Lower leg skin (tissue), 4 donors: ENCODE measurements around the gene NAALADL2. TPM values are rescaled to one million over a fixed set of nuclear protein-coding genes. Genes with fewer than 3 reads are reported as not detected.

Source experiments
- DNase-seq, 2 donors: peaks; one replicate each; pipeline ENCODE4 v3.0.0-alpha.2; 2019; ENCODE audit warnings: low spot score in 2 of 2
- H3K4me3 ChIP-seq: fragments of 200-600 bp; sonication (generic); 2 replicates; pipeline ENCODE4 v1.5.1; 2017; ENCODE audit warnings: mild to moderate bottlenecking, low read depth; ENCODE audit not compliant: poor library complexity, severe bottlenecking
- POLR2A ChIP-seq, 2 donors: fragments of 450-650 bp; IDR thresholded peaks; one replicate each; pipeline ENCODE4 v1.6.1; 2016 to 2017; ENCODE audit warnings: antibody characterized with exemption in 2 of 2, mild to moderate bottlenecking in 1 of 2, moderate library complexity in 1 of 2
- WGBS, 2 donors: methylation state at CpG; one replicate each; pipeline ENCODE4 v1.1.5; 2018; 5-methylcytosine and 5-hydroxymethylcytosine counted together
- intact Hi-C: fragments of 100-400 bp; cut with DNase I; formaldehyde crosslinking; loops from one replicate; pipeline ENCODE4 v1.15.0; 2023; ENCODE audit warnings: low total_unique reads
- total RNA-seq, 4 donors: library from RNA; depleted of rRNA; stranded (reverse); fragments of >200 nt; gene quantifications; one replicate each; pipeline ENCODE4 v1.1.0, GENCODE V29; 2016
- TF ChIP-seq, protein P1 (sequence below), 3 donors: fragments of 450-650 bp; IDR thresholded peaks; one replicate each; pipeline ENCODE4 v1.5.1; 2016; ENCODE audit warnings: antibody characterized with exemption in 3 of 3, mild to moderate bottlenecking in 3 of 3, moderate library complexity in 2 of 3

Gene NAALADL2
- total RNA-seq, 4 donors from 2014 or later: 3.6 to 8.1 (median 4.6) TPM

DNA sequence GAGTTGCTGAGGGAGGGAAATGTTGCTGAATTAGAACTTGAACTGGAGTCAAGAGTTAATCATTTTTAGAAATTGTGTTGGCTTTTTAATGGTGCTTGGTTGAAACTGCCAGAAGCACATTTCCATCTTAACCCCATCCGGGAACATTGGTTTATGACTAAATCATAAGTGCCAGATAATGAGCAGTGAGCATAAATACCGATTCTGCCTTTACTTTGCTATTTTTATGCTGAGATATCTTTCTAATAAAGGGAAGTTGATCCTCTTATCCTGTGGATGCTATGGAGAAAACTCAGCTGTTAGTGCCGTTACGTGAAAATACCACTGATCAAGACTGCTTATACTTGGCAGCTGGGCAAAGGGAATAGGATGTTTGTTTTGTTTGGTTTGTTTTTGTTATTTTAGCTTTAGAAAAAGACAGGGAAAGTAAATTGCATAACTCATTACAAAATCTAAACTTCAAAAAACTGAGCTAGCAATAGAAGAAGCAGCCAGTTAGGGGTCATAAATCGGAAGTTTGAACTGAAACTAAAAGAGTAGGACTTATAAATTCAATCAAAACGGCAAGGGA is 813.1 kb downstream of the NAALADL2 start:
- TF ChIP-seq, protein P1, sequence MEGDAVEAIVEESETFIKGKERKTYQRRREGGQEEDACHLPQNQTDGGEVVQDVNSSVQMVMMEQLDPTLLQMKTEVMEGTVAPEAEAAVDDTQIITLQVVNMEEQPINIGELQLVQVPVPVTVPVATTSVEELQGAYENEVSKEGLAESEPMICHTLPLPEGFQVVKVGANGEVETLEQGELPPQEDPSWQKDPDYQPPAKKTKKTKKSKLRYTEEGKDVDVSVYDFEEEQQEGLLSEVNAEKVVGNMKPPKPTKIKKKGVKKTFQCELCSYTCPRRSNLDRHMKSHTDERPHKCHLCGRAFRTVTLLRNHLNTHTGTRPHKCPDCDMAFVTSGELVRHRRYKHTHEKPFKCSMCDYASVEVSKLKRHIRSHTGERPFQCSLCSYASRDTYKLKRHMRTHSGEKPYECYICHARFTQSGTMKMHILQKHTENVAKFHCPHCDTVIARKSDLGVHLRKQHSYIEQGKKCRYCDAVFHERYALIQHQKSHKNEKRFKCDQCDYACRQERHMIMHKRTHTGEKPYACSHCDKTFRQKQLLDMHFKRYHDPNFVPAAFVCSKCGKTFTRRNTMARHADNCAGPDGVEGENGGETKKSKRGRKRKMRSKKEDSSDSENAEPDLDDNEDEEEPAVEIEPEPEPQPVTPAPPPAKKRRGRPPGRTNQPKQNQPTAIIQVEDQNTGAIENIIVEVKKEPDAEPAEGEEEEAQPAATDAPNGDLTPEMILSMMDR (IDR thresholded peaks at IDR 0.05): no peak
- no peak for TF ChIP-seq POLR2A (IDR thresholded peaks at IDR 0.05)
- no peak for DNase-seq
- intact Hi-C loops: loop anchor here (2.0 kb wide), 1 partner anchor 43 kb away; no protein-coding TSS in a partner anchor
- H3K4me3 ChIP-seq: no peak overlapping the region
- 20 to 27% methylated on average over 6 of the region's 6 CpGs for WGBS, 2 donors

DNA sequence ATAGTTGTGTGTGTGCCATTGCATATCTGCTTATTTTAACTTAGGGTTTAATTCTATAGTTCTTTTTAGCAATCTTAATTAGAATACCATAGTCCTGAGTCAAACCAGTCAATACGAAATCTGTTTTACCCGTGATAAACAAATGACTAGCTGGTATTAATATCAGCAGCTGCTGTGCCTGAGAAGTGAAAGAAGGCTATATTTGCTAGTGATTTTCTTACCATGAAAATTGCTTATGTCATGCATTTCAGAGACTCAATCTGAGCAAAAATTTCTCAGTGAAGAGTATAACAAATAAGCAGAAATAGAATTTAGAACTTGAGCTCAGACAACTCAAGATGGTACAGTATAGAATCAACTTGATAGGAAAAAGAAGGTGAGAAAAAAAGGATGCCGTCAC is 820.4 kb downstream of the NAALADL2 start:
- WGBS, 2 donors: 85 to 90% methylated on average over 3 of the region's 3 CpGs
- intact Hi-C loops: no loop called here
- no peak for TF ChIP-seq POLR2A (IDR thresholded peaks at IDR 0.05)
- TF ChIP-seq, protein P1 (IDR thresholded peaks at IDR 0.05): no peak

DNA sequence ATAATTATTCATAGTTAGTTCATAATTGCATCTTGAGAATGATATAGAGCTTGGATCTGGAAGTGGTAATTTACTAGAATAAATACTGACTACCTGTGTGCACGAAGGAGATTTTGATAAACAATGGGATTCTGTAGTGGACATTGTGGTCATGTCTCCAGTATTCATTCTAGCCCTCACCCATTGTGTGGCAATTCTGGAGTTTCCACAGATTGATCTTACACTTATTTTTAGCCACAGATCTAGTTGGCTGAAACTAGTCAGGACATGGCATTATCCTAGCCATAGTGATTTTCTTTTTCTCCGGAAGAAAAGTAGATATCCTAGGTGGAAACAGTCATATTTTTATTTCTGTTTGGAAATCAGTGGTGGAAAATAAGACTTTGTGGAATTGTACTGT is 833.1 kb downstream of the NAALADL2 start:
- TF ChIP-seq, protein P1 (IDR thresholded peaks at IDR 0.05): no peak
- no peak for TF ChIP-seq POLR2A (IDR thresholded peaks at IDR 0.05)
- no peak for DNase-seq
- WGBS, 2 donors: 97 to 98% methylated on average over 2 of the region's 2 CpGs
- intact Hi-C loops: no loop called here
- H3K4me3 ChIP-seq: no peak overlapping the region

More for the DNA sequence above, 820.4 kb downstream of the NAALADL2 start:
- DNase-seq: no peak
- H3K4me3 ChIP-seq: no peak overlapping the region

DNA sequence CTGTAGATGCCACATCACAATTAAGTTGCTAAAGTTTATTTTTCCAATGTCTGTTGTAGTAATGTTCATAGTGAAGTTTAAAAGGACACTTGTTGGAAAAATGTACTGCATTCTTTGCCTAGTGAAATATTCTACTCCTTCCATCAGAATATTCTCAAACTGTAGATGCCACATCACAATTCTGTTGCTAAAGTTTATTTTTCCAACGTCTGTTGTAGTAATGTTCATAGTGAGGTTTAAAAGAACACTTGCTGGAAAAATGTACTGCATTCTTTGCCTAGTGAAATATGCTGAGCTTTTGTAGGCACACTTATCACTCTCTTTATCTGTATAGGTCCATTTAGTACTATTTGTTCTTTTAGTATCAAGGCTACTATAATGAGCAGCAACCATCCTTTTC is 836.1 kb downstream of the NAALADL2 start:
- H3K4me3 ChIP-seq: no peak overlapping the region
- no peak for DNase-seq
- intact Hi-C loops: no loop called here
- 44 to 63% methylated on average over 1 of the region's 1 CpG for WGBS, 2 donors
- no peak for TF ChIP-seq POLR2A (IDR thresholded peaks at IDR 0.05)
- TF ChIP-seq, protein P1 (IDR thresholded peaks at IDR 0.05): no peak

DNA sequence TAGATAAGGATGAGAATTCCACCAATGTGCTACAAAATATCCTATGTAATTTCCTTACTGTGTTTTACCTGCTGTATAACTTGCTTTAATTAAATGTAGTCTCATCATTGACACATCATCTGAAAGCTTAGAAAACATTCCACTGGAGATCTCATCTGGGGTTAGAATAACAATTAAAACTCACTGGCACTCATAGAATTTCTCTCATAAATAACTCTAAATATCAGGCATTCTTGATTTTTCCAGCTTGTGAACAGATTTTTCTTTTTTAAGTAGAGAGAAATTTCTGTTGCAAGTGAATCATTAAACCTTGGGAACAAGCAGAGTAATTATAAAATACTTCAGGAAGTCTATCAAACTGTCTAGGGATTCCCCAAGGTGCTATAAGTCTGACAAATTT is 843.8 kb downstream of the NAALADL2 start:
- DNase-seq: no peak
- intact Hi-C loops: no loop called here
- TF ChIP-seq, protein P1 (IDR thresholded peaks at IDR 0.05): no peak
- no peak for TF ChIP-seq POLR2A (IDR thresholded peaks at IDR 0.05)
- H3K4me3 ChIP-seq: no peak overlapping the region
